Measurements from ENCODE around the gene MAEA.

MAEA gene

DNA sequence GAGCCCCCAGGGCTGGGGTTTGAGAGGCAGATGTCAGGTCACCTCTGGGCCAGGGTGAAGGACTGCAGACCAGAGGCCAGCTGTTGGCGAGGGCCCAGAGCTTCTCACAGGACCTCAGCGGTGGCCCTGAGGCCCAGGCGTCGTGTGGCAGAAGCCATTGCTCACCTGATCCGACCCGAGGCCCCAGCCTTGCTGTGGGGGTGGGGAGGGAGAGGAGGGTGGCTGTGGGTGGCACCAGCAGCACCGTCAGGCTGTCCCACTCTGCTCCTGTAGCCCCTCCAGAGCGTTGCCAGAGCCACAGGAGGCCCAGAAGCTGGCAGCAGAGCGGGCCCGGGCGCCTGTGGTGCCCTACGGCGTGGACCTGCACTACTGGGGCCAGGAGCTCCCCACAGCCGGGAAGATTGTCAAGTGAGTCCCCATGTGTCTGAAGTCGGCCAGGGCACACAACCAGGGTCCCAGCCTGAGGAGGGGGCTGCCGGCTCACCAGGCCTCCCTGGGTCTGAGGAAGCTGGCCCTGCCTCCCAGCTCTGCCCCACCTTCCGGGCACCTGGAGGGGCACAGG lies 86.2 kb downstream of the MAEA start:
- no peak overlapping the region for H3K4me3 ChIP-seq (replicated peaks; ENCODE audit: low read depth, low read length)
- no peak for DNase-seq (ENCODE audit: low read depth)
- TF ChIP-seq, protein P1, sequence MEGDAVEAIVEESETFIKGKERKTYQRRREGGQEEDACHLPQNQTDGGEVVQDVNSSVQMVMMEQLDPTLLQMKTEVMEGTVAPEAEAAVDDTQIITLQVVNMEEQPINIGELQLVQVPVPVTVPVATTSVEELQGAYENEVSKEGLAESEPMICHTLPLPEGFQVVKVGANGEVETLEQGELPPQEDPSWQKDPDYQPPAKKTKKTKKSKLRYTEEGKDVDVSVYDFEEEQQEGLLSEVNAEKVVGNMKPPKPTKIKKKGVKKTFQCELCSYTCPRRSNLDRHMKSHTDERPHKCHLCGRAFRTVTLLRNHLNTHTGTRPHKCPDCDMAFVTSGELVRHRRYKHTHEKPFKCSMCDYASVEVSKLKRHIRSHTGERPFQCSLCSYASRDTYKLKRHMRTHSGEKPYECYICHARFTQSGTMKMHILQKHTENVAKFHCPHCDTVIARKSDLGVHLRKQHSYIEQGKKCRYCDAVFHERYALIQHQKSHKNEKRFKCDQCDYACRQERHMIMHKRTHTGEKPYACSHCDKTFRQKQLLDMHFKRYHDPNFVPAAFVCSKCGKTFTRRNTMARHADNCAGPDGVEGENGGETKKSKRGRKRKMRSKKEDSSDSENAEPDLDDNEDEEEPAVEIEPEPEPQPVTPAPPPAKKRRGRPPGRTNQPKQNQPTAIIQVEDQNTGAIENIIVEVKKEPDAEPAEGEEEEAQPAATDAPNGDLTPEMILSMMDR (IDR thresholded peaks at IDR 0.05; ENCODE audit: low read length, missing control alignments): no peak

- DNase-seq (ENCODE audit: low read depth): no peak
- no peak overlapping the region for H3K4me3 ChIP-seq (replicated peaks; ENCODE audit: low read depth, low read length)
- TF ChIP-seq, protein P1 (IDR thresholded peaks at IDR 0.05; ENCODE audit: low read length, missing control alignments): no peak
Measured at GRCh38 chr4:1376391-1376840, 86.7 kb downstream of the MAEA start.

GRCh38 chr4:1376841-1377605 lies 87.3 kb downstream of the MAEA start:
- H3K4me3 ChIP-seq (replicated peaks; ENCODE audit: low read depth, low read length): no peak overlapping the region
- TF ChIP-seq, protein P1 (IDR thresholded peaks at IDR 0.05; ENCODE audit: low read length, missing control alignments): no peak
- no peak for DNase-seq (ENCODE audit: low read depth)

- TF ChIP-seq, protein P1 (IDR thresholded peaks at IDR 0.05; ENCODE audit: low read length, missing control alignments): no peak
- no peak overlapping the region for H3K4me3 ChIP-seq (replicated peaks; ENCODE audit: low read depth, low read length)
- DNase-seq (ENCODE audit: low read depth): no peak
Measured at GRCh38 chr4:1377606-1378261, 88.0 kb downstream of the MAEA start.

DNA sequence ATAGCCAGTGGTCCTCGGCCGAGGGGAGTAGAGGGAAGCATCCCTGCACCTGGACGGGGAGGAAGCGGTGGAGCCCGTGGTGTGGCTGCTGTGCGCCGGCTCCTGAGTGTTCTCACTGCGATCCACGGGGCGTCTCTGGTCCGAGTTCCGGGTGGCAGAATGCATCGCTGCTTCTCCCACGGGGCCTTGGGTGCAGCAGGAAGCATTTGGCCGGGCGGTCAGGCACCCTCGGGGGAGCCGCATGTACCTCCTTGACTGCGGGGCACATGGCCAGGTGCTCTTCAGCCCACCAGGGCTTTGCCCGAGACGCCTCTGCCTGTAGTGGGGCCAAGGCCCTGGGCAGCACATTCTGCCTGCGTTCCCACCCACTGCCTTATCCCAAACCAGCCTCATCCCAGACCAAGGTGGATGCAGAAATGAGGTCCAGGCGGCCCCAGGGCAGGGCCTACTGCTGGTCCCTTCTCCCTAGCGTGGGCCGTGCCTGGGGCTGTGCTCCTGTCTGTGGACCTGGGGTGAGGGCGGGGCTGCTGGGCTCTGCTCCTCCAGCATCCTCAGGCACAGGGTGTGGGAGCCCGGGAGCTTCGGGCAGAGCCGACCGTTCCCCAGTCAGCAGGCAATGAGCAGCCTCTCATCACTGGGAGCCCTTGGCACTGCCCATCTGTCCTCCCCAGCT lies 89.0 kb downstream of the MAEA start:
- TF ChIP-seq, protein P1 (IDR thresholded peaks at IDR 0.05; ENCODE audit: low read length, missing control alignments): no peak
- no peak overlapping the region for H3K4me3 ChIP-seq (replicated peaks; ENCODE audit: low read depth, low read length)
- no peak for DNase-seq (ENCODE audit: low read depth)

- no peak for DNase-seq (ENCODE audit: low read depth)
- no peak overlapping the region for H3K4me3 ChIP-seq (replicated peaks; ENCODE audit: low read depth, low read length)
- TF ChIP-seq, protein P1 (IDR thresholded peaks at IDR 0.05; ENCODE audit: low read length, missing control alignments): no peak
Measured at GRCh38 chr4:1379351-1379781, 89.7 kb downstream of the MAEA start.
